GM23248 (cell line): Measurements from ENCODE around the gene ISG15. TPM values are rescaled to one million over a fixed set of nuclear protein-coding genes. Genes with fewer than 3 reads are reported as not detected.

Experiments used
- DNase-seq: peaks from one replicate; pipeline ENCODE4 v3.0.0-alpha.2; 2015
- H2AFZ ChIP-seq: fragments of 200-600 bp; sonication (generic); 2 replicates; pipeline ENCODE4 v1.6.1; 2016; ENCODE audit warnings: antibody characterized with exemption
- H3F3A ChIP-seq: fragments of 200-600 bp; sonication (generic); 2 replicates; pipeline ENCODE4 v1.6.1; 2016; ENCODE audit warnings: mild to moderate bottlenecking, antibody characterized with exemption, mixed run types; ENCODE audit not compliant: insufficient read depth
- H3K27ac ChIP-seq: fragments of 200-600 bp; sonication (generic); 2 replicates; pipeline ENCODE4 v1.5.1; 2016; ENCODE audit warnings: mild to moderate bottlenecking
- H3K27me3 ChIP-seq: fragments of 200-600 bp; sonication (generic); replicated peaks from 2 replicates; pipeline ENCODE4 v1.6.1; 2016; ENCODE audit warnings: mild to moderate bottlenecking; ENCODE audit not compliant: insufficient read depth
- H3K36me3 ChIP-seq: fragments of 200-600 bp; sonication (generic); 2 replicates; pipeline ENCODE4 v1.6.1; 2016; ENCODE audit warnings: low read depth, mild to moderate bottlenecking
- H3K4me1 ChIP-seq: fragments of 200-600 bp; sonication (generic); 2 replicates; pipeline ENCODE4 v1.6.1; 2016; ENCODE audit warnings: mild to moderate bottlenecking; ENCODE audit not compliant: insufficient read depth
- H3K4me2 ChIP-seq: fragments of 200-600 bp; sonication (generic); one replicate; pipeline ENCODE4 v1.6.1; 2016; ENCODE audit warnings: mild to moderate bottlenecking; ENCODE audit not compliant: unreplicated experiment
- H3K4me3 ChIP-seq: fragments of 200-600 bp; sonication (generic); 2 replicates; pipeline ENCODE4 v1.5.1; 2016; ENCODE audit warnings: mild to moderate bottlenecking
- H3K79me2 ChIP-seq: fragments of 200-600 bp; sonication (generic); 2 replicates; pipeline ENCODE4 v1.6.1; 2016; ENCODE audit warnings: mild to moderate bottlenecking; ENCODE audit not compliant: insufficient read depth
- H3K9ac ChIP-seq: fragments of 200-600 bp; sonication (generic); 2 replicates; pipeline ENCODE4 v1.6.1; 2016; ENCODE audit warnings: mild to moderate bottlenecking
- H3K9me2 ChIP-seq: fragments of 200-600 bp; sonication (generic); 2 replicates; pipeline ENCODE4 v1.6.1; 2016; ENCODE audit warnings: mixed run types, mild to moderate bottlenecking, moderate library complexity; ENCODE audit not compliant: insufficient read depth
- H3K9me3 ChIP-seq: fragments of 200-600 bp; sonication (generic); one replicate; pipeline ENCODE4 v1.6.1; 2017; ENCODE audit warnings: low read depth
- H4K20me1 ChIP-seq: fragments of 200-600 bp; sonication (generic); 2 replicates; pipeline ENCODE4 v1.6.0; 2016; ENCODE audit not compliant: insufficient read depth
- EZH2 ChIP-seq: fragments of 200-600 bp; sonication (generic); IDR thresholded peaks from 2 replicates; pipeline ENCODE4 v1.6.1; 2018; ENCODE audit warnings: antibody characterized with exemption, mild to moderate bottlenecking; ENCODE audit not compliant: insufficient read depth, poor library complexity, severe bottlenecking
- EZH2phosphoT487 ChIP-seq: fragments of 200-600 bp; sonication (generic); IDR thresholded peaks from 2 replicates; pipeline ENCODE4 v1.6.1; 2018; ENCODE audit warnings: antibody characterized with exemption, moderate library complexity, mild to moderate bottlenecking, low read depth; ENCODE audit not compliant: insufficient read depth
- WGBS, 2 experiments: methylation state at CpG; one replicate each; pipeline ENCODE4 v1.1.6; 2015 to 2017; ENCODE audit warnings: low lambda C conversion rate in 2 of 2, low coverage in 1 of 2; ENCODE audit errors: missing lambda C conversion rate in 2 of 2; 5-methylcytosine and 5-hydroxymethylcytosine counted together
- in situ Hi-C: fragments of 300-500 bp; cut with MboI; formaldehyde crosslinking; loops from 2 replicates; pipeline ENCODE4 v1.15.0; 2020
- polyA plus RNA-seq: library from polyadenylated mRNA; unstranded; fragments of >200 nt; fragmentation: Nextera tagmentation; extraction: Ambion mirVana; gene quantifications from 2 replicates; pipeline ENCODE4 v1.2.1, GENCODE V29; 2016
- total RNA-seq: library from RNA; depleted of rRNA; stranded (reverse); fragments of >200 nt; shearing (Covaris generic); gene quantifications from 2 replicates; pipeline ENCODE4 v1.2.3, GENCODE V29; 2014; rRNA removed

Gene ISG15
- total RNA-seq (41.2 and 49.1 TPM in 2 replicates), polyA plus RNA-seq (77.0 and 85.7 TPM in 2 replicates)

DNA sequence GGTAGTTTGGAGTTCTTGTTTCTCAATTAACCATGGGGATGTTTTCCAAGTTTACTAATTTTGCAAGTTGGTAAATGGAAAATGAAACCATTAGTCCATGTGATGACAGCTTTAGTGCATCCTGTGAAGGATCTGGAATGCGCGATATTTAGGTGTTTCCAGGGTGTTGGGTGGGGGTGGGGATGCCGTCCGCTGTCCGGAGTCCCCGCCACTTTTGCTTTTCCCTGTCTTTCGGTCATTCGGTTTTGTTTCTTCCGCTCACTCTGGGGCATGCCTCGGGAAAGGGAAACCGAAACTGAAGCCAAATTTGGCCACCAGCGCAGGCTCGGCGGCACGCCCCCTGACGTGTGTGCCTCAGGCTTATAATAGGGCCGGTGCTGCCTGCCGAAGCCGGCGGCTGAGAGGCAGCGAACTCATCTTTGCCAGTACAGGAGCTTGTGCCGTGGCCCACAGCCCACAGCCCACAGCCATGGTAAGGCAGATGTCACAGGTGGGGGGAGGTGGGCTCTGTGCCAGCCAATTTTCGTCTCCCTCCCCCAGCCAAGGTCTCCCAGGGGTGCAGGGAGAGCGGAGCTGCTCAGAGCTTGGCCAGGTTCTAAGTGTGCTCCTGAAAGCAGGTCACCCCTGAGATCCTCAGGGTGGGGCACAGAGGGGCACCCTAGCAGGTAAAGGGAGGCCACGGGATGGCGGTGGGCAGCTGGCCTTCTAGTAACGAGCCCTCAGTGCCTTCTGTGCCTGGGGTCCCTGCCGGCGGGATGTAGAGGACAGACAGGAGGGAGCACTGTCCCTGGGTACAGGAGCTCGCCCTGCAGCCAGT is at the start of gene ISG15:
Gene ISG15 (plus strand): TSS at position 393 of the 817 bp plus-strand sequence. CDS start 77 bp downstream, at position 470.
- TF ChIP-seq EZH2phosphoT487 = no peak
- no peak for TF ChIP-seq EZH2
- Histone ChIP-seq H2AFZ (peak within 1 kb of the TSS; percentile 79), H3K4me2 (peak within 1 kb of the TSS; percentile 87), H4K20me1 (no peaks in the 10 kb centered on the region), H3K36me3 (no peaks in the 10 kb centered on the region), H3F3A (no peaks in the 10 kb centered on the region), H3K27ac (peak within 1 kb of the TSS; percentile 55), H3K27me3 (no peaks in the 10 kb centered on the region), H3K9ac (peak within 1 kb of the TSS; percentile 79), H3K4me1 (peaks cover 4% of the 10 kb centered on the region; the same call in 1 of the 2 replicates), H3K79me2 (no peaks in the 10 kb centered on the region), H3K4me3 (peak within 1 kb of the TSS; percentile 73), H3K9me3 (no peaks in the 10 kb centered on the region), H3K9me2 (no peaks in the 10 kb centered on the region)
- in situ Hi-C loops = no loop called here
- 1 to 3% methylated on average over 30 of the region's 30 CpGs for WGBS, 2 experiments
- peak; percentile 96 for DNase-seq

DNA sequence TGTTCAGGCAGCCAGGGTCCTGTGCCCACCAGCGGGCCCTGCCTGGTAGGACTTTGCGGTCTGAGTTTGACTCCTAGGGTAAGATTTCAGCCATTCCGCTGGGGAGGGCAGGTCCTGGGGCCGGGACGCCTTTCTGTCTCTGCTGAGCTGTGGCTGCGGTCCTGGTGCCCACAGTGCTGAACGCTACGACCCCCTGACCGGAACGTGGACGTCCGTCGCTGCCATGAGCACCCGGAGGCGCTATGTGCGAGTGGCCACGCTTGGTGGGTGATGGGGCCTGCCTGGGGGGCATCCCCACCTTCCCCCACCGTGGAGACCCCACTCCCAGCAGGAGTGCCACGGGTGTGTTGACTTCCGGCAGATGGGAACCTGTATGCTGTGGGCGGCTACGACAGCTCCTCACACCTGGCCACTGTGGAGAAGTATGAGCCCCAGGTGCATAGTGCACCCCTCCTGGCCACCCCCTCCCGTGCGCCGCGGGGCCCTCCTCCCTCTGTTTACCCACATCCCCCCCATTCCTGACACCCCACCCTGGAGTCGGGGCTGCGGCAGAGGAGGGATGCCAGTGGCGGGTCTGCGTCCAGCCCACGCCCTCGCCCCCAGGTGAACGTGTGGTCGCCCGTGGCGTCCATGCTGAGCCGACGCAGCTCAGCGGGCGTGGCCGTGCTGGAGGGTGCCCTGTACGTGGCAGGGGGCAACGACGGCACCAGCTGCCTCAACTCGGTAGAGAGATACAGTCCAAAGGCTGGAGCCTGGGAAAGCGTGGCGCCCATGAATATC is 49.4 kb upstream of the ISG15 start:
- H3K36me3 ChIP-seq = no peaks in the 10 kb centered on the region
- H3K79me2 ChIP-seq = peaks cover 6% of the 10 kb centered on the region
- H3K4me1 ChIP-seq = 0 out of 2 replicates have a peak, but pooled peaks cover 9% of the 10 kb centered on the region
- in situ Hi-C loops = no loop called here
- 92 to 93% methylated on average over 30 to 47 of the region's 47 CpGs for WGBS, 2 experiments
- H3K9me2 ChIP-seq = no peaks in the 10 kb centered on the region
- H4K20me1 ChIP-seq = no peaks in the 10 kb centered on the region
- H3K27me3 ChIP-seq = no peaks in the 10 kb centered on the region
- no peak overlapping the region for H2AFZ ChIP-seq
- H3F3A ChIP-seq = no peaks in the 10 kb centered on the region
- H3K4me3 ChIP-seq = no peak overlapping the region
- H3K27ac ChIP-seq = no peak overlapping the region
- H3K9ac ChIP-seq = no peak overlapping the region
- H3K4me2 ChIP-seq = no peak overlapping the region
- no peaks in the 10 kb centered on the region for H3K9me3 ChIP-seq
- TF ChIP-seq EZH2 (no peak), EZH2phosphoT487 (no peak)
- no peak for DNase-seq

DNA sequence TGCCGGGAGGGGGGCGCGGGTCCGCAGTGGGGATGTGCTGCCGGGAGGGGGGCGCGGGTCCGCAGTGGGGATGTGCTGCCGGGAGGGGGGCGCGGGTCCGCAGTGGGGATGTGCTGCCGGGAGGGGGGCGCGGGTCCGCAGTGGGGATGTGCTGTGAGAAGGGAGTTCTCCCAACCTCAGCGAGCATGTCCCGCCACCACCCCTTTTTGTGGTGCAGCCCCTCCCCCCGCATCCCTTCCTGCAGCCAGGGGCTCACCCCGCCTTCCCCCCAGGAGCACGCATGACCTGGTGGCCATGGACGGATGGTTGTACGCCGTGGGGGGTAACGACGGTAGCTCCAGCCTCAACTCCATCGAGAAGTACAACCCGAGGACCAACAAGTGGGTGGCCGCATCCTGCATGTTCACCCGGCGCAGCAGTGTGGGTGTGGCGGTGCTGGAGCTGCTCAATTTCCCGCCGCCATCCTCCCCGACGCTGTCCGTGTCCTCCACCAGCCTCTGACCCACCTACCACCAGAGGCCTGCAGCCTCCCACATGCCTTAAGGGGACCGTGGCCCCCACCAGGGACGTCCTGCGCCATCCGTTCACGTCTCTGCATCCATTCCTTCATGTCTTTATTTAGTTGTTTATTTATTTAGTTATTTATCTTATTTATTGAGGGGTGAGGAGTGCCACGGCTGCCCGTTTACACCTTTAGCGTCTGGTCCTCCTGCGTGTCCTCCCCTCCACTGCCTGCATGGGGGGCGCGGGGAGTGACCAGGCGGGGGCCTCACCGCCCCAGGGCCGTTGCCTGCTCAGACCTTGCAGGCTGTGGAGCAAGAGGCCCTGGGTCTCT is 48.4 kb upstream of the ISG15 start:
- WGBS, 2 experiments = 94 to 98% methylated on average over 30 to 44 of the region's 51 CpGs
- TF ChIP-seq EZH2phosphoT487 (no peak), EZH2 (no peak)
- no peaks in the 10 kb centered on the region for H3K36me3 ChIP-seq
- no peak overlapping the region for H3K27ac ChIP-seq
- no peak for DNase-seq
- H3K4me1 ChIP-seq = 0 out of 2 replicates have a peak, but pooled peaks cover 9% of the 10 kb centered on the region
- no peaks in the 10 kb centered on the region for H3K27me3 ChIP-seq
- H3K4me2 ChIP-seq = no peak overlapping the region
- no peak overlapping the region for H3K4me3 ChIP-seq
- in situ Hi-C loops = no loop called here
- H3K9me2 ChIP-seq = no peaks in the 10 kb centered on the region
- no peak overlapping the region for H2AFZ ChIP-seq
- no peaks in the 10 kb centered on the region for H3F3A ChIP-seq
- no peaks in the 10 kb centered on the region for H4K20me1 ChIP-seq
- H3K79me2 ChIP-seq = peaks cover 5% of the 10 kb centered on the region; the same call in 1 of the 2 replicates
- H3K9ac ChIP-seq = no peak overlapping the region
- no peaks in the 10 kb centered on the region for H3K9me3 ChIP-seq
